GM23338 (cell line): ENCODE measurements around the gene JAZF1.

Experiments
- CREB1 ChIP-seq: fragments of 250-450 bp; sonication (Bioruptor Pico); IDR thresholded peaks from 2 replicates; pipeline ENCODE4 v1.5.0; 2020; ENCODE audit warnings: low read depth, mild to moderate bottlenecking, moderate library complexity
- EZH2 ChIP-seq: fragments of 200-600 bp; sonication (generic); IDR thresholded peaks from one replicate; pipeline ENCODE4 v1.8.0; 2017; ENCODE audit warnings: antibody characterized with exemption, mild to moderate bottlenecking, low read depth; ENCODE audit not compliant: unreplicated experiment
- EZH2phosphoT487 ChIP-seq: fragments of 200-600 bp; sonication (generic); IDR thresholded peaks from one replicate; pipeline ENCODE4 v1.8.1; 2018; ENCODE audit warnings: antibody characterized with exemption; ENCODE audit not compliant: unreplicated experiment
- JUNB ChIP-seq: IDR thresholded peaks from one replicate; pipeline ENCODE4 v1.6.1; 2016; ENCODE audit warnings: antibody characterized with exemption; ENCODE audit not compliant: unreplicated experiment
- NANOG ChIP-seq: IDR thresholded peaks from 2 replicates; pipeline ENCODE4 v1.6.1; 2016; ENCODE audit warnings: antibody characterized with exemption, borderline replicate concordance
- POLR2AphosphoS5 ChIP-seq: IDR thresholded peaks from 2 replicates; pipeline ENCODE4 v1.6.1; 2016; ENCODE audit warnings: antibody characterized with exemption, low read depth
- REST ChIP-seq: IDR thresholded peaks from one replicate; pipeline ENCODE4 v1.6.1; 2018; ENCODE audit warnings: antibody characterized with exemption; ENCODE audit not compliant: unreplicated experiment
- TF ChIP-seq, protein P1 (sequence below), 2 experiments: fragments of 200-600 bp in 1 of 2; sonication (generic) in 1 of 2; conservative IDR thresholded peaks; 2 replicates each; pipeline versions ENCODE4 v1.5.1 to v1.6.1; 2016 to 2017; ENCODE audit warnings: antibody characterized with exemption in 2 of 2, low read depth in 2 of 2, mild to moderate bottlenecking in 2 of 2, moderate library complexity in 1 of 2

- TF ChIP-seq EZH2 (no peak), NANOG (no peak), POLR2AphosphoS5 (no peak), JUNB (no peak), REST (no peak), CREB1 (CRISPR knock-in tag) (no peak), EZH2phosphoT487 (no peak)
- TF ChIP-seq, protein P1, sequence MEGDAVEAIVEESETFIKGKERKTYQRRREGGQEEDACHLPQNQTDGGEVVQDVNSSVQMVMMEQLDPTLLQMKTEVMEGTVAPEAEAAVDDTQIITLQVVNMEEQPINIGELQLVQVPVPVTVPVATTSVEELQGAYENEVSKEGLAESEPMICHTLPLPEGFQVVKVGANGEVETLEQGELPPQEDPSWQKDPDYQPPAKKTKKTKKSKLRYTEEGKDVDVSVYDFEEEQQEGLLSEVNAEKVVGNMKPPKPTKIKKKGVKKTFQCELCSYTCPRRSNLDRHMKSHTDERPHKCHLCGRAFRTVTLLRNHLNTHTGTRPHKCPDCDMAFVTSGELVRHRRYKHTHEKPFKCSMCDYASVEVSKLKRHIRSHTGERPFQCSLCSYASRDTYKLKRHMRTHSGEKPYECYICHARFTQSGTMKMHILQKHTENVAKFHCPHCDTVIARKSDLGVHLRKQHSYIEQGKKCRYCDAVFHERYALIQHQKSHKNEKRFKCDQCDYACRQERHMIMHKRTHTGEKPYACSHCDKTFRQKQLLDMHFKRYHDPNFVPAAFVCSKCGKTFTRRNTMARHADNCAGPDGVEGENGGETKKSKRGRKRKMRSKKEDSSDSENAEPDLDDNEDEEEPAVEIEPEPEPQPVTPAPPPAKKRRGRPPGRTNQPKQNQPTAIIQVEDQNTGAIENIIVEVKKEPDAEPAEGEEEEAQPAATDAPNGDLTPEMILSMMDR (conservative IDR thresholded peaks at IDR 0.05; ENCODE audit: low read depth in 2 of 2), result no peak
Observed at GRCh38 chr7:27929127-27929526, 251.5 kb downstream of the JAZF1 start.
